HG02884 (cell line): ENCODE measurements around the gene GOLT1A.

Experiments used
- ATAC-seq: cut with Tn5 transposase; IDR thresholded peaks from one replicate; pipeline ENCODE4 v1.9.1; 2021; ENCODE audit warnings: mild to moderate bottlenecking, moderate library complexity; ENCODE audit not compliant: unreplicated experiment

Gene GOLT1A

GRCh38 chr1:204162494-204163074, 51.2 kb downstream of the GOLT1A start:
- no peak for ATAC-seq

- ATAC-seq: no peak
Measured at GRCh38 chr1:204161609-204162493, 51.9 kb downstream of the GOLT1A start.

DNA sequence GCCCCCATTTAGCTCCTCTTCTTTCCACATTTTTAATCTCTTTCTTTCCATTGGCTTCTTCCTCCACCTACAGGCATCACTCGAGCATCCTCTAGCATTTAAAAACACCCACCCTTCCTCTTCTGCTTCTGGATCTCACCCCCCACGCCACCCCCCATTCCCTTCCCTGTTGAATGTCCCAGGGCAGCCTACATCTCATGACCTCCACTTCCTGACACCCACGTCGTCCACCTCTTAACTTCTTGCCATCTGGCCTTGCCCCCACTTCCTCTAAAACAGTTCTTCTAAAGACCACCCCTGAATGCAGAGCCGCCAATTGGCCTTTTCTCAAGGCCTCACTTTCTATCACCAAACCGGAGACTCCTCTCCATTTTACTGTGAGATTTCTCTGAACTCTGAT, 55.8 kb downstream of the GOLT1A start:
- no peak for ATAC-seq

- ATAC-seq: no peak
Measured at GRCh38 chr1:204155881-204156280, 57.9 kb downstream of the GOLT1A start.

GRCh38 chr1:204154568-204155255, 59.1 kb downstream of the GOLT1A start:
- no peak for ATAC-seq

GRCh38 chr1:204153667-204154066, 60.1 kb downstream of the GOLT1A start:
- no peak for ATAC-seq

DNA sequence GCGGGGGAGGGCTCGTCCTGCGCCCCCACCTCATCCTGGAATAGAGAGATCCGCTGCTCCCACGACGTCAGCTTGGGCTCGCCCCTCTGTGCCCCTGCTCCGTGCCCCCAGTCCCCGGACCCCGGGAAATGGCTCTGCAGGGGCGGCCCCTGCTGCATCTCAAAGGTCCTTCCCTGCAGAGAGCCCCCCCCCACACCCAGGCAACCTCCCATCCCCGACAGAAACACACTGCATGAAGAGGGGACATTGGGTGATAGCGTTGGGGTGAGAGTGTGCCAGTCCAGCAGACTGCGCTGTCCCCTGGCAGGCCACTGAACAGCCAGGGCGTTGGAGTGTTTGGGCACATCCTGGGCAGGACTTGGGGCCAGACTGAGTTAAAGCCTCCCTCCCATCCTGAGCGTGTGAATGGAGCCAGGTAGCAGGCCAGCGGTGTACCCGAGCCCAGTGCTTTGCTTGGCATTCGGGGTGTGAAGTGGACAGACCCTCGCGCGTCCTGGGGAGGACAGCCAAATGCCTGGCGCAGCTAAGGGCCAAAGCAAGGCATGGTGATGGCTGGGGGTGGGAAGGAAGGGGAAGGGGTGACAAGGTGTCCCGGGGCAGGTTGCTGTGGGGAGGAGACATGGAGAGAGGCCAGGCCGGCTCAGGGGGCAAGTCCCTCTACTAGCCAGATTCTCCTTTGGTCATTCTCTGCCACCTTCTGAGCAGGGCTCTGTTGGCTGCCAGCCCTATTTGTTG, 61.3 kb downstream of the GOLT1A start:
- no peak for ATAC-seq

DNA sequence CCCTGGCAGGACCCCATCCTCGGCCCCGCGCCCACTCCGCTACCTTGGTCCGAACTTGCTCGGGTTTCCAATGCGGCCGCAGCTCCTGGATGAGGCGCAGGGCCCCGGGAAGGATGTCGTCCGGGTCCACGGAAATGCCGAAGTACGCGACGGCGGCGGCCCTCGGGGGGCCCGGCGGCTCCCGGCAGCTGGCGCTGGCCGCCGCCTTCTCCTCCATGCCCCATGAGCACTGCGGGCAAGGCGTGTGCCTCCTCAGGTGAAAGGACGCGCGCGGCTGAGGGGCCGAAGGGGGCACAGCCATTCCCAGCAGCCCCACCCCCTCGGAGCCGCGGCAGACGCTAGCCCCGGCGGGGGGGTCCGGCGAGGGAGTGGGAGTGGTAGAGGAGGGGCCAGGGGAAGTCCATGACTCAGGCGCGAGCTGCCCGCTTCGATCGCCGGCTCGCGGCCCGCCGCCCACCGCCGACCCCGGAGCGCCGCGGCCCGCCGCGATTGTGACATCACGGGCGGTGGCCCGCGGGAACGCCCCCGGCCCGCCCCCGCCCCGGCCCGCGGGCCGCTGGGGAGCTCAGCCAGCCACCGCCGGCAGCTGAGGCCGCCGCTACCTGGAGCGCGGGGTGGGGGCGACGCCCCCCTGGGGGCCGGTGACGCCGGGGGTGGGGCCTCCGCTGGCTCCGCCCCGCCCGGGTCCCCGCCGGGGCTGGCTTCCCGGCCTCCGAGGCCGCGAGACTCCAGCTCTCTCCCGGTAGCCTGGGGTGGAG, 62.1 kb downstream of the GOLT1A start, which contains the start of gene ETNK2:
TSS of gene ETNK2 (minus strand) at position 493 of the 758 bp plus-strand sequence. CDS start at position 301, 192 bp downstream.
- ATAC-seq: no peak

- ATAC-seq: no peak
Measured at GRCh38 chr1:204150702-204151551, 62.9 kb downstream of the GOLT1A start.

GRCh38 chr1:204149635-204150565, 63.9 kb downstream of the GOLT1A start:
- no peak for ATAC-seq

DNA sequence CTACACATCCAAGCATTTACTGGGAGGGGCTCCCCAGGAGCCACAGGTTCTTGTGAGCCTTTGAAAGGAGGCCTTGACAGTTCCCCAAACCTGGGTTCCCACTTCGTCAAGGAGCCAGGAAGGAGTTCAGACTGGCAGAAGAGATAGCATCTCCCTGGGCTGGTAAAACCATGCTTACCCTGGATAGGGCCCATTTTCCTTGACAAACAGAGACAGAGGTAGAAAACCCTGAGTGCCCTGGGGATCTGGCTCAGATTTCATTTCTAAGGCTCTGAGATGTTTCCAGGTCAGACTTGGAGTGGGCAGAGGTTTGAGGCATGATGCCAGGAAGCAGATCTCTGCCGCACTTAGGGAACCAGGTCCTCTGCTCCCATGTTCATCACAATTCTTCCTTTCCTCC, 64.7 kb downstream of the GOLT1A start:
- no peak for ATAC-seq
